ENCODE measurements around the gene AP2S1.

AP2S1 gene

GRCh38 chr19:46788262-46788967 lies 62.2 kb downstream of the AP2S1 start, which contains the start of gene SLC1A5:
SLC1A5 (minus strand) TSS chr19:46788594; CDS start chr19:46787965, 629 bp downstream.
- Histone ChIP-seq H3K9me3 (ENCODE audit: control insufficient read depth in 2 of 2, low read length in 2 of 2) (no peaks in the 10 kb centered on the region), H3K36me3 (ENCODE audit: control insufficient read depth in 2 of 2, insufficient read depth in 2 of 2, low read length in 2 of 2) (peaks cover 3 to 15% of the 10 kb centered on the region in 2 donors), H3K9ac (ENCODE audit: low read depth in 1 of 2, low read length in 2 of 2) (peak within 1 kb of the TSS; percentile 94 to 96), H3K27me3 (ENCODE audit: control insufficient read depth in 2 of 2, insufficient read depth in 2 of 2, low read length in 2 of 2) (no peaks in the 10 kb centered on the region), H3K4me1 (ENCODE audit: control insufficient read depth in 2 of 2, insufficient read depth in 2 of 2, low read length in 2 of 2) (peaks cover 30 to 33% of the 10 kb centered on the region in 2 donors), H3K27ac (ENCODE audit: low read depth in 2 of 2, low read length in 2 of 2) (peak within 1 kb of the TSS; percentile 91 to 97), H3K4me3 (ENCODE audit: low read length in 2 of 2) (peak within 1 kb of the TSS; percentile 90 to 91)

Data from mucosa of rectum (tissue), 2 donors.